NCI-H187 (cell line): Measurements from ENCODE around the gene MGRN1.
"Not testable (repeated sequence)": the region's sequence is repeated elsewhere in the genome, so short reads cannot be mapped to it uniquely, and the experiment has no call there.

Source experiments
- DNase-seq, 2 experiments: peaks; one replicate each; lab custom pipeline; 2025; lab: John Stamatoyannopoulos, UW

Gene MGRN1

DNA sequence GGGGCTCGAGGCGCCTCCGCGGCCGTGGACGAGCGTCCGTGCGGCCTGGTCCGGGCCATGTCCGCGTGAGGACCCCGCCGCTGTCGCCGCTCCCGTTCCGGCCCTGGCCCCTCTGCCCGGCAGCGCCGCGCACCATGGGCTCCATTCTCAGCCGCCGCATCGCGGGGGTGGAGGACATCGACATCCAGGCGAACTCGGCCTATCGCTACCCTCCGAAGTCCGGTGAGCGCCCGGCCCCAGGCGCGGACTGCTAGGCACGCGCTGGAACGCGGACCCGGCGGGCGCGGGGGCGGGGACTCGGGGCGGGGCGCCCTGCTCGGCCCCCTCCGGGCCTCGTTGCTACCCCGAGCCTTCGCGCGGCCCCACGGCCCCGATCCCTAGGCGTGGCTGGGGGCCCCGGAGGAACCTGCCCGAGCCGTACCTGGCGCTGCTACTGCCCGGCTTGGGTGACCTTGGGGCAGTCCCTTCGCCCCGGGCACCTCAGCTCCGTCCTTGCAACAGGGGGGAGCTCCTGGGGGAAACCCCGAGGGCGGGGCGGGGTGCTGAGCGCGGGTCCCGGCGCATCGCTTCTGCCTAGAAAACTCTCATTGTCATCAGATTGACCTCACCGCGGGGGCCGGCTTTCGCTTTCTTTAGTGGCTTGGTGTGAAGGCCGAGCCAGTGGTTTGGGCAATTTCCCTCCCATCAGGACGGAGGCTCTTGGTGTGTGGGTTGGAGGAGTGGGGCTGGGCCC, 367 bp downstream of the MGRN1 start:
- DNase-seq, result no peak

DNA sequence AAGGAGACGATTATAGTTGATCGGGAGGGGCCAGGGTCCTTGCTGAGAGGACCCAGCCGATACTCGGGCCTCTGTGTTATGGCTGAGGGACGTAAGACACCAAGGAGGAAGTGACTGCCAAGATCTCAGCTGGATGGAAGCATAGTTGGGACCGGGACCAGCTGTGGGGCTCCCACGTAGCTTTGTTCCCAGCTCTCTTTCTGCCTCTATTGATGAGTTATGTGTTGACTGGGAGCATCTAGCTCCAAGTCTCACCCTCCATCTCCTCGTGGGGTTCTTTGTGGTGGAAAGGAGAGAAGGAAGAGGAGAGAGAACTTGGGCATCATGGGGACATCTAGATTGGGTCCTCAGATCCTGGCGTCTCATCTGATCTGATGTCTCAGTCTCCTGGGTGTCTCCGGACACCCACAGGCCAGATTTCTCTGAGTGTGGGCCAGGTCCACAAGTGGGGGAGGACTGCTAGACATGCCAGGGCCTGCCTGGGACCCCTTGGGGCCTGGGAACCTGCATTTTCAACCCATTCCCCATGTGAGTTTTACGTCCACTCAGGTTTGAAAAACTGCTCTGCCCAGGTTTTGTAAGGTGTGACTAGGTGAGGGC, 1.0 kb downstream of the MGRN1 start:
- no peak for DNase-seq

DNA sequence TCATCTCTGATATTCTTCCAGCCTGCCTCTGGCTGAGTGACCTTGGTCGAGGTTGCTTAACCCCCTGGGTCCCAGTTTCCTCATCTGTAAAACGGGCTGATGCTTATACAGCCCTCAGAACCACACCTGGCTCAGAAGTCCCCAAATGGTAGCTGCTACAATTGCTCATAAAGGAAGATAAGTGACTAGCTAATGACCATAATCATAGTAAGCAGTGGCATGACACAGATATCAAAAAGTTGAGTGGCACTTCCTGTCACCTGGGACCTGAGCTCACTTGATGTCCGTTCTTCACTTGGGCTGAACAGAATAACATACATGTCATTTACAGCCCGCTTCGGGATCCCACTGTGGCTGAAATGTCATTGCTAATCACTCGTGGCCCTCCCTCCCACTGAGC, 1.8 kb downstream of the MGRN1 start:
- no peak for DNase-seq

- no peak for DNase-seq
Measured at GRCh38 chr16:4628283-4628682, 3.7 kb downstream of the MGRN1 start.

- no peak for DNase-seq
Measured at GRCh38 chr16:4631444-4631843, 6.8 kb downstream of the MGRN1 start.

DNA sequence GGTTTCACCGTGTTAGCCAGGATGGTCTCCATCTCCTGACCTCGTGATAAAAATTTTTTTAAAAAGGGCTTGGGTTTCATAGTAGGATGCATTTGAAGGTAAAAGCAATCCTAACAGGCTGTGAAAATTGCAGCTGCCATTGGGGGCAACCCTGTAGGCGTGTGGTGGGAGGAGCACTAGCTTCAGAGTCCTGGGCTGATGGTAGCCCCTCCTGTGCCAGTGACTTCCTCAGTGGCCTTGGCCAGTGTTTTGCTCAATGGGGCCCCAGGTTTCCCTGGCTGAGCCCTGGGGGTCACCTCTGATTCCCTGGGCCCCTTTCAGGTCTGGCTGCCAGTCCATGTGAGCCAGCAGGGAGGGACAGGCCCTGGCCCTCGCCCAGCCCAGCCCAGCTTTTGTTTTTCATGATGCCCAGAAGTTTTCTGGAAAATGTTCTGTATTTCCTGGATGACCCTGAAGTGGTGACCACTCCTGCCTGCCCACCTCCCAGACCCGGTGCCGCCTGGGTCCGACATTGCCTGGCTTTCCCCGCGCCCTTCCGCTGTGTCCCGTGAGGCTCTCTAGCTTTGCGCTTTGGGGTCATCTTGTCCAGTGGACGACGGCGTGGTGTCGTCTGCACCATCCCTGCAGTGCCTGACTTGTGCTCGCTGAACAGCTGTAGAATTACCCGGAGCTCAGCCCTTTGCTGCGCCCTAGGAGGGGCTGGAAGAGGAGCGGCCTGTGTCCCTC, 9.4 kb downstream of the MGRN1 start:
- no peak for DNase-seq

- DNase-seq, result no peak
Measured at GRCh38 chr16:4634768-4635167, 10.1 kb downstream of the MGRN1 start.

GRCh38 chr16:4636196-4636595, 11.6 kb downstream of the MGRN1 start:
- DNase-seq, result no peak

DNA sequence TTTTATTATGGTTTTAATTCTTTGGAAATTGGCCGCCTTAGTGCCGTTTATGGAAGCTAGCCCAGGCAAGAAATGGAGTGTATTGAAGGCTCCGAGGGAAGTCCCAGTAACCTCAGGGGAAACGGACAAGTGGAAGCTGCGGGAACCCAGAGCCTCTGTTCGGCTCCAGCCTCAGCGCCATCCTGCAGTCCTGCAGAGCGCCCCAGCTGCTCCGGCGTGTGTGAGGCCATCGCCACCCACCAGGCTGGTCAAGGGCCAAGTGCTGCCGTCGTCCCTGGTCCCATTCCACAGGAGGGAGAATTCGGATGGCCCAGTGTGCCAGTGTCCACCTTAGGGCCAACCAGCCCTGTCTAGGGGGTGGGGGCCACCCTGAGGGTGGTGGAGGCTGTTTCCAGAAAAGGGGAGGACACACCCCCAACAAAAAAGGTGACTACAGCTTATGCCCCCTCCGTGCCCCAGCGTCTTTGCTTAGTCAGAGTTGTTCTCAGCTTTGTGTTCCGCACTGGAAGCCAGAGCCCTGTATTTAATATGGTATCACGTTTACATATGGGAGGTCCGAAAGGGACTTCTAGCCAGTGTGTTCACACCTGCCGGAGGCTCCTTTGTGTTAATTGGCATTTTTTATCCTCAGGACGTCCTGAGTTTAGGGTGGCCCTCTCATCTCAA, 13.0 kb downstream of the MGRN1 start:
- no peak for DNase-seq

DNA sequence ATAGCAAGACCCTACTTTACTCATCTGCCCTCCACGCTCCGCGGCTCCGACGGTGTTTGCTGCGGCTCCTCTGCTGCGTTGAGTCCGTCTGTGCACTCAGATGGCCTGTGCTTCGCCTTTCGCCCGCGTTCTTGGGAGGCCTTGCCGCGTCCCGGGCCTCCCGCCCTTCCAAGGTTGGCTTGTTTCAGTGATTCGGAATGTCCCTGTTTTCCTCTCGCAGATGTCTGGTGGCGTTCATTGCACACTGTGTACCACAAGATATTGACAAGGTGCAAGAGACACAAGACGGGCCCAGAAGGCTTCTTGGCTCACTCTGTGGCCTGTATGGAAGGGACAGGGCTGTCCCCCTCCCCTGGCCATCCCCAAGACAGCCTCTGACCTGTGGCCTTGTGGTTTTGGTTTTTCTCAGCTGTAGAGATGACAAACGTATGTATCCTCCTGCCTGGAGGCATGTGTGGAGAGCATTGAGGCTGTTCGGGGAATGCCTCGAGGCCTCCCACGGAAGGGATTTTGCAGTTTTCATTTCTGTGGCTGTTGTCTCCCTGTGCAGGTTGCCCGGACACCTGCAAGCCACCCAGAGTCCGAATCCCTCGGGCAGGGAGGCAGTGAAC, 15.4 kb downstream of the MGRN1 start:
- no peak for DNase-seq

DNA sequence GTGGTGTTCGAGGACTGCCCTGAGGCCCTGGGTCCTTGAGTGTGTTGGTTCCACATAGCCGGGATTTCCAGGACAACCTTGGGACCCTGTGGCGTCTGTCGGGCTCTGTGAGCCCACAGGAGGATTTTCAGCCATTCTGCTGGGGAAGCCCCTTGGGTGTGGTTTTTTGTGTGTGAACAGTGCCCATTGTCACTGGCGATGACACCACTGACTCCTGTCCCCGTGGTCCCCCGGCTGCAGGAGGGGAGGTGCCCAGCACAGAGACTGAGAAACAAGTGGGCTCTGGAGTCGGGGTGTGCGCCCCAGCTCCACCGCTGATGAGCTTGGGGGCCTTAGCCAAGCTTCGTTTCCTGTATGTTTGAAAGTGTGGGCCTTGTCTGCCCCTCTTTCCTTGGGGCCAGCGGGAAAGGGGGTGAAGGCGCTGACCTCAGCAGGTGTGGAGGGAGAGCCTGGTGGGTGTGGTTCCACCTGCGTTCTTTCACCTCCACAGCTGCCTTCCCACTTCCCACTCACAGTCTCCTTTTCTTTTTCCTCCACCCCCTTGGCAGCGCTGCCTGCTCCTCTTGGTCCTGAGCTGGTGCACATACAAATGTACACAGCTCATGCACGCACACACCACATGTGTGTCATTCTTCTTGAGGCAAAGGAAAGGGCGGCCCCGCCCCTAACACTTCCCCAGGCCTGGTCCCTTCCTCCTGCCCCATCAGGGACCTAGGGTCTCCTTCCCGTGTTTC, 16.1 kb downstream of the MGRN1 start:
- no peak for DNase-seq

GRCh38 chr16:4641306-4641687, 16.7 kb downstream of the MGRN1 start:
- DNase-seq, result no peak

GRCh38 chr16:4641895-4642294, 17.3 kb downstream of the MGRN1 start:
- no peak for DNase-seq

DNA sequence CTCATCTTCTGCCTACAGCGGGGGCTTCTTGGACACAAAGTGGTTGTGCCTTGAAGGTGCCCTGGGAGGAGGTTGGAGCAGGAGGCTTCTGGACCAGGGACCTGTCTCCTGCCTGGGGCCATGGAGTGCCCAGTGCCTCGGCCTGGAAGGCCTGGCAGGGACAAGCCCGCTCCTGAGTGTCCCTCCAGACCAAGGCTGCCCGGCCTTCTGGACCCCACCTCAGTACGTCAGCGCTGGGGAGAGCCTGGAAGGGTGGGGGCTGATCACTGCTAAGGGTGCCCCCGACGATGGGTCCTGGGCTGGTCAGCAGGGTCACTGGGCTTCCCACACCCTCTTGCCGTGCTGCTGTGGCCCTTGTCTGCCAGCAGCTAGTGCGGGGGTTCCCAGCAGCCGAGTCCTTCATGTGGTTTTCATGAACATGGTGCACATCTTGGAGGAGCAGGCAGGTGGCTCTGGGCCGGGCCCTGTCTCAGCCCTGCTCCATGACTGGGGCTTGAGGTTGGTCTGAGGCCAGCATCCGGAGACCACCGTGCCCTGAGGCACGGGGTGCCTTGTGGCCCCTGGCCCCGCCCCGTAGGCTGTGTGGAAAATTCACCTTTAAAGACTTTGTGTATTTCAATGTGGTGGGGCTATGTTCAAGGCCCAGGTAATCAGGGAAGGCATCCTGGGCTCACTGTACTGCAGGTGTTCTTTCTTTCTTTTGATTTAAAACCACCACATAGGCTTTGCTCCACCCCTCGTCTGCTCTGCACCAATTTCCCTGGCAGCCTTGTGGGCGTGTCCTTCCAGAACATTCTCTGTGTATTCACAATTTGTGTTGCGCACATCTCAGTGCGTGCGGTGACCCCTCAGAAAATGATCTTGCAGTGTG, 22.4 kb downstream of the MGRN1 start:
- DNase-seq, result no peak

GRCh38 chr16:4647644-4647980, 23.0 kb downstream of the MGRN1 start:
- no peak for DNase-seq

GRCh38 chr16:4648917-4649316, 24.3 kb downstream of the MGRN1 start:
- DNase-seq, result no peak

- no peak for DNase-seq
Measured at GRCh38 chr16:4649744-4650442, 25.3 kb downstream of the MGRN1 start.

DNA sequence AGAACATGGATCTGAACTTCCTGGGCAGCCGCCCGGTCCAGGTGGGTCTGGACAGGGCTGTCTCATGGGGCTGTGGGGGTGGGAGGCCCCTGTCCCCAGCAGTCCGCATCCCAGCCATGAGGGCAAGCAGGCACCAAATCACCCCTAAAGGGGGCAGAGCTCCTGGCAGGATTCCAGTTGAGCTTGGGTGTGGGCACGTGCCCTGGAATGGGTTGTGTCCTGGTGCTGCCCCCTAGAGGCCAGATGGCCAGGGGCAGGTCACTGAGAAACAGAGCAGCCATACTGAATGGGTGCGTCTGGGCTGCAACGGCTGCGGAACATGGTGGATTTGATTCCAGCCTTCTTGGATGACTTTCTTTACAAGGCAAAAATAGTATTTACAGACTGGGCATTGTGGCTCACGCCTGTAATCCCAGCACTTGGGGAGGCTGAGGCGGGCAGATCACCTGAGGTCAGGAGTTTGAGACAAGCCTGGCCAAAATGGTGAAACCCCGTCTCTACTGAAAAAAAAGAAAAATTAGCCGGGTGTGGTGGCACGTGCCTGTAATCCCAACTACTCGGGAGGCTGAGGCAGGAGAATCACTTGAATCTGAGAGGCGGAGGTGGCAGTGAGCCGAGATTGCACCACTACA, 25.9 kb downstream of the MGRN1 start:
- not testable (repeated sequence) for DNase-seq

DNA sequence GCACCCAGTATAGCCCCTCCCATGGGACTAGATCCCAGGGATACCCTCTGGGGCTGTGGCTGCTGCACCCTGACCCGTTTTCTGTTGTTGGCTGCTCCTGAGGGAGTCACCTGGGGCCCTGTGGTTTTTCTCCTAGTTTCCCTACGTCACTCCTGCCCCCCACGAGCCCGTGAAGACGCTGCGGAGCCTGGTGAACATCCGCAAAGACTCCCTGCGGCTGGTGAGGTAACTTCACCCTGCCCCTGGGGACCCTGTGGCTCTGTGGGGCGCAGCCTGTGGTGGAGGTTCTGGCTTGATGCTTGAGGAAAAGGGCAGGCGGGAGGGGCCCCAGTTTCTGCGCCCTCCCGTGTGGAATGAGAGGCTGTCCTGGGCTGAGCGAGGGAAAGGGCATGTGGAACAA, 27.2 kb downstream of the MGRN1 start:
- no peak for DNase-seq

DNA sequence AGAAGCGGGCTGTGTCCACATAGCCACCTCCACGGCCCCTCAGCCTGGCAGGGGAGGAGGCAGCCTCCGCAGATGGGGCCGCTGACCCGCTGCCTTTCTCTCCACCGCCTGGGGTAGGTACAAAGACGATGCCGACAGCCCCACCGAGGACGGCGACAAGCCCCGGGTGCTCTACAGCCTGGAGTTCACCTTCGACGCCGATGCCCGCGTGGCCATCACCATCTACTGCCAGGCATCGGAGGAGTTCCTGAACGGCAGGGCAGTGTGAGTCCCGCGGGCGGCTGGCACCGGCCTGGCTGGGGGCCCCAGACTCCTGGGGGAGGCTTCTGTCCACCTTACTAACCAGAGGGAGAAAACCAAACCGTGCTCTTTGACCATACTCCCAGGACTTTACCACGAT, 27.9 kb downstream of the MGRN1 start:
- DNase-seq, result no peak
